Endothelial cell of umbilical vein (primary cell): ENCODE results near the gene POU2AF1. TPM values are rescaled to one million over a fixed set of nuclear protein-coding genes. Genes with fewer than 3 reads are reported as not detected.

Experiments
- BruUV-seq: library from RNA; stranded (reverse); fragments of 400-500 nt; replicated peaks from 2 replicates; lab custom pipeline; 2021; lab: Mats Ljungman, UMichigan
- CTCF ChIA-PET: fragments of 300-600, 350-600 bp; sonication (Branson Sonifier 250); formaldehyde crosslinking; loops from one replicate; lab custom pipeline; 2021; ENCODE audit warnings: antibody characterized with exemption, inconsistent platforms; lab: Charles Lee
- POLR2A ChIA-PET: fragments of 300-600, 350-600 bp; sonication (Branson Sonifier 250); formaldehyde crosslinking; loops from one replicate; lab custom pipeline; 2021; ENCODE audit warnings: antibody characterized with exemption, inconsistent platforms; lab: Charles Lee
- DNase-seq: peaks from one replicate; pipeline ENCODE4 v3.0.0-alpha.2; 2011; ENCODE audit warnings: low read depth, low spot score
- FAIRE-seq: peaks from 2 replicates; lab custom pipeline; 2011; peaks lifted over from hg19 to GRCh38; lab: Jason Lieb, UNC
- H2AFZ ChIP-seq: 2 replicates; pipeline ENCODE4 v1.6.0; 2012; ENCODE audit warnings: low read depth, low read length, control low read depth, inconsistent platforms
- H3K27ac ChIP-seq: 2 replicates; pipeline ENCODE4 v1.5.1; 2011; ENCODE audit warnings: low read depth, mild to moderate bottlenecking, control low read depth, low read length, moderate library complexity; ENCODE audit not compliant: insufficient read depth
- H3K27me3 ChIP-seq, 2 experiments: 2 replicates each; pipeline versions ENCODE4 v1.6.0 to v1.6.1; 2011; ENCODE audit warnings: low read length in 2 of 2, mixed read lengths in 1 of 2; ENCODE audit not compliant: control insufficient read depth in 2 of 2, insufficient read depth in 2 of 2
- H3K36me3 ChIP-seq, 2 experiments: 2 replicates in 1 of 2; 3 replicates in 1 of 2; pipeline ENCODE4 v1.5.1; 2011; ENCODE audit warnings: low read length in 2 of 2, mild to moderate bottlenecking in 1 of 2, moderate library complexity in 1 of 2; ENCODE audit not compliant: control insufficient read depth in 2 of 2, insufficient read depth in 2 of 2; ENCODE audit errors: extremely low read depth in 1 of 2
- H3K4me1 ChIP-seq: 3 replicates; pipeline ENCODE4 v1.5.1; 2011; ENCODE audit warnings: mild to moderate bottlenecking, low read length; ENCODE audit not compliant: control insufficient read depth, insufficient read depth; ENCODE audit errors: extremely low read depth
- H3K4me2 ChIP-seq: 2 replicates; pipeline ENCODE4 v1.6.1; 2011; ENCODE audit warnings: low read length, control low read depth, mixed read lengths; ENCODE audit not compliant: insufficient read depth
- H3K4me3 ChIP-seq, 3 experiments: fragments of 200-600 bp in 1 of 3; sonication (generic), shearing (Covaris generic) in 1 of 3; replicated peaks in 1 of 3; 2 replicates each; pipeline ENCODE4 v1.5.1; 2011 to 2016; ENCODE audit warnings: control low read depth in 3 of 3, low read length in 3 of 3, mild to moderate bottlenecking in 2 of 3, inconsistent platforms in 1 of 3, low read depth in 1 of 3, moderate library complexity in 1 of 3; ENCODE audit not compliant: insufficient read depth in 1 of 3
- H3K79me2 ChIP-seq: 2 replicates; pipeline ENCODE4 v1.6.0; 2012; ENCODE audit warnings: low read length, inconsistent platforms; ENCODE audit not compliant: control insufficient read depth, insufficient read depth
- H3K9ac ChIP-seq: replicated peaks from 2 replicates; pipeline ENCODE3; 2011; ENCODE audit warnings: low read length, control low read depth; ENCODE audit not compliant: insufficient read depth; ENCODE audit errors: extremely low read depth
- H3K9me1 ChIP-seq: replicated peaks from 3 replicates; pipeline ENCODE4 v1.6.0; 2011; ENCODE audit warnings: mild to moderate bottlenecking, low read length; ENCODE audit not compliant: control insufficient read depth, insufficient read depth; ENCODE audit errors: extremely low read depth
- H3K9me3 ChIP-seq: replicated peaks from 2 replicates; pipeline ENCODE4 v1.5.1; 2012; ENCODE audit warnings: low read length, inconsistent platforms; ENCODE audit not compliant: control insufficient read depth, insufficient read depth
- H4K20me1 ChIP-seq: replicated peaks from 2 replicates; pipeline ENCODE3; 2011; ENCODE audit warnings: mild to moderate bottlenecking, low read length; ENCODE audit not compliant: control insufficient read depth, insufficient read depth; ENCODE audit errors: extremely low read depth
- CTCF ChIP-seq, 2 donors: IDR thresholded peaks; 1 replicate in 1 of 2; 2 replicates in 1 of 2; pipeline ENCODE4 v1.5.1; 2011; ENCODE audit warnings: low read length in 2 of 2, mild to moderate bottlenecking in 2 of 2, moderate library complexity in 2 of 2, control low read depth in 1 of 2, inconsistent platforms in 1 of 2, low read depth in 1 of 2; ENCODE audit not compliant: insufficient read depth in 1 of 2; ENCODE audit errors: extremely low read depth in 1 of 2
- EZH2 ChIP-seq: IDR thresholded peaks from 2 replicates; pipeline ENCODE4 v1.6.1; 2012; ENCODE audit warnings: borderline replicate concordance, low read depth, mild to moderate bottlenecking, moderate library complexity, low read length, inconsistent platforms; ENCODE audit not compliant: severe bottlenecking
- FOS ChIP-seq: IDR thresholded peaks from 2 replicates; pipeline ENCODE4 v1.6.1; 2011; ENCODE audit warnings: mild to moderate bottlenecking, low read length, moderate library complexity, borderline replicate concordance; ENCODE audit not compliant: insufficient read depth
- GATA2 ChIP-seq: IDR thresholded peaks from 2 replicates; pipeline ENCODE4 v1.7.0; 2011; ENCODE audit warnings: low read depth, mild to moderate bottlenecking, moderate library complexity, mixed read lengths, low read length; ENCODE audit not compliant: insufficient read length, insufficient read depth
- JUN ChIP-seq: IDR thresholded peaks from 2 replicates; pipeline ENCODE4 v1.6.1; 2011; ENCODE audit warnings: borderline replicate concordance, low read depth; ENCODE audit not compliant: insufficient read length, insufficient read depth
- MAX ChIP-seq: IDR thresholded peaks from 2 replicates; pipeline ENCODE4 v1.6.1; 2011; ENCODE audit not compliant: insufficient read depth, insufficient read length
- MYC ChIP-seq: IDR thresholded peaks from one replicate; pipeline ENCODE4 v1.6.1; 2011; ENCODE audit warnings: mild to moderate bottlenecking, low read depth, low read length
- POLR2A ChIP-seq: IDR thresholded peaks from 2 replicates; pipeline ENCODE4 v1.6.1; 2012; ENCODE audit warnings: low read depth, mild to moderate bottlenecking, control low read depth, low read length
- POLR2AphosphoS5 ChIP-seq: IDR thresholded peaks from 2 replicates; pipeline ENCODE4 v1.6.1; 2012; ENCODE audit warnings: low read depth, mild to moderate bottlenecking, control low read depth, low read length, moderate library complexity; ENCODE audit not compliant: insufficient read depth
- dilution Hi-C: fragments of 300-500 bp; cut with MboI; formaldehyde crosslinking; loops from one replicate; pipeline ENCODE4 v1.15.0; 2019; ENCODE audit warnings: low sequenced_read_pairs; ENCODE audit not compliant: extremely low pct_ligation_motif_present
- intact Hi-C: fragments of 100-400 bp; cut with micrococcal nuclease; formaldehyde crosslinking; loops from one replicate; pipeline ENCODE4 v1.10.0; 2022
- polyA plus RNA-seq, 4 experiments: library from polyadenylated mRNA; depleted of rRNA in 3 of 4; stranded (reverse) in 3 of 4; unstranded in 1 of 4; fragments of >200 nt; gene quantifications; 2 replicates each; pipeline versions ENCODE4 v1.2.1 to v1.2.3, GENCODE V29; 2011 to 2012; ENCODE audit warnings: missing spikeins in 1 of 4
- total RNA-seq: library from RNA; stranded (reverse); gene quantifications from 2 replicates; pipeline ENCODE4 v1.2.3, GENCODE V29; 2021

Gene POU2AF1
- total and polyA plus RNA-seq, 2 donors (not counting 3 experiments of a cell fraction or from before 2014, with no cell fraction given): not detected

GRCh38 chr11:111408789-111409727 is 30.0 kb upstream of the POU2AF1 start:
- dilution Hi-C loops (no loop called here), intact Hi-C loops (no loop called here)
- ChIA-PET CTCF (no interaction called here), POLR2A (no interaction called here)
- H4K20me1 ChIP-seq: no peaks in the 10 kb centered on the region
- DNase-seq (no peak), FAIRE-seq (no peak)
- no peaks in the 10 kb centered on the region for H3K27me3 ChIP-seq
- no peak overlapping the region for H3K9ac ChIP-seq
- BruUV-seq: no TSS peak
- H3K79me2 ChIP-seq: no peaks in the 10 kb centered on the region
- no peaks in the 10 kb centered on the region for H3K4me1 ChIP-seq
- no peaks in the 10 kb centered on the region for H3K9me3 ChIP-seq
- no peaks in the 10 kb centered on the region for H3K36me3 ChIP-seq
- H2AFZ ChIP-seq: no peak overlapping the region
- TF ChIP-seq EZH2 (no peak), POLR2AphosphoS5 (no peak), JUN (no peak), MYC (no peak), CTCF (IDR thresholded peaks at IDR 0.05; ENCODE audit: extremely low read depth in 1 of 2, insufficient read depth in 1 of 2, low read depth in 1 of 2, low read length in 2 of 2) (no peak), POLR2A (no peak), MAX (no peak), GATA2 (no peak), FOS (no peak)
- no peak overlapping the region for H3K4me2 ChIP-seq
- no peak overlapping the region for H3K4me3 ChIP-seq
- no peaks in the 10 kb centered on the region for H3K9me1 ChIP-seq
- no peak overlapping the region for H3K27ac ChIP-seq
